ENCODE data around the gene FNDC3B.
A peak's percentile ranks its signal among the peaks of the same experiment; 100 is the strongest.

The FNDC3B gene

GRCh38 chr3:172216911-172217310, 177.5 kb downstream of the FNDC3B start:
- DNase-seq (ENCODE audit: low spot score) = no peak

- DNase-seq (ENCODE audit: low spot score) = peak; percentile 40
Measured at GRCh38 chr3:172217877-172218276, 178.5 kb downstream of the FNDC3B start.

- DNase-seq (ENCODE audit: low spot score) = no peak
Measured at GRCh38 chr3:172218350-172219323, 179.3 kb downstream of the FNDC3B start.

GRCh38 chr3:172219750-172220149, 180.4 kb downstream of the FNDC3B start:
- no peak for DNase-seq (ENCODE audit: low spot score)

- DNase-seq (ENCODE audit: low spot score) = peak; percentile 61
Measured at GRCh38 chr3:172221547-172221946, 182.2 kb downstream of the FNDC3B start.

- no peak for DNase-seq (ENCODE audit: low spot score)
Measured at GRCh38 chr3:172222478-172223071, 183.2 kb downstream of the FNDC3B start.

- no peak for DNase-seq (ENCODE audit: low spot score)
Measured at GRCh38 chr3:172223870-172224269, 184.5 kb downstream of the FNDC3B start.

- DNase-seq (ENCODE audit: low spot score) = no peak
Measured at GRCh38 chr3:172224560-172225214, 185.3 kb downstream of the FNDC3B start.

GRCh38 chr3:172225215-172225707, 185.9 kb downstream of the FNDC3B start:
- DNase-seq (ENCODE audit: low spot score) = no peak

- no peak for DNase-seq (ENCODE audit: low spot score)
Measured at GRCh38 chr3:172226831-172227230, 187.5 kb downstream of the FNDC3B start.

GRCh38 chr3:172227340-172228035, 188.1 kb downstream of the FNDC3B start:
- DNase-seq (ENCODE audit: low spot score) = no peak

GRCh38 chr3:172228036-172228415, 188.6 kb downstream of the FNDC3B start:
- DNase-seq (ENCODE audit: low spot score) = no peak

- DNase-seq (ENCODE audit: low spot score) = no peak
Measured at GRCh38 chr3:172229462-172229861, 190.1 kb downstream of the FNDC3B start.

- DNase-seq (ENCODE audit: low spot score) = no peak
Measured at GRCh38 chr3:172231318-172231901, 192.0 kb downstream of the FNDC3B start.

- no peak for DNase-seq (ENCODE audit: low spot score)
Measured at GRCh38 chr3:172232579-172233212, 193.3 kb downstream of the FNDC3B start.

- DNase-seq (ENCODE audit: low spot score) = no peak
Measured at GRCh38 chr3:172233474-172234277, 194.3 kb downstream of the FNDC3B start.

- no peak for DNase-seq (ENCODE audit: low spot score)
Measured at GRCh38 chr3:172235698-172236097, 196.3 kb downstream of the FNDC3B start.

- DNase-seq (ENCODE audit: low spot score) = no peak
Measured at GRCh38 chr3:172236771-172237742, 197.7 kb downstream of the FNDC3B start.

GRCh38 chr3:172238188-172238587, 198.8 kb downstream of the FNDC3B start:
- DNase-seq (ENCODE audit: low spot score) = no peak
